Activated CD8-positive, alpha-beta memory T cell treated with anti-CD3 and anti-CD28 coated beads, Interleukin-2, amount 50 U/mL, for 24 hours (primary cell): ENCODE data around the gene TMEM213.

Experiments used
- DNase-seq: peaks from one replicate; pipeline ENCODE4 v3.0.0-alpha.2; 2020; ENCODE audit errors: extremely low read depth

TMEM213 gene

DNA sequence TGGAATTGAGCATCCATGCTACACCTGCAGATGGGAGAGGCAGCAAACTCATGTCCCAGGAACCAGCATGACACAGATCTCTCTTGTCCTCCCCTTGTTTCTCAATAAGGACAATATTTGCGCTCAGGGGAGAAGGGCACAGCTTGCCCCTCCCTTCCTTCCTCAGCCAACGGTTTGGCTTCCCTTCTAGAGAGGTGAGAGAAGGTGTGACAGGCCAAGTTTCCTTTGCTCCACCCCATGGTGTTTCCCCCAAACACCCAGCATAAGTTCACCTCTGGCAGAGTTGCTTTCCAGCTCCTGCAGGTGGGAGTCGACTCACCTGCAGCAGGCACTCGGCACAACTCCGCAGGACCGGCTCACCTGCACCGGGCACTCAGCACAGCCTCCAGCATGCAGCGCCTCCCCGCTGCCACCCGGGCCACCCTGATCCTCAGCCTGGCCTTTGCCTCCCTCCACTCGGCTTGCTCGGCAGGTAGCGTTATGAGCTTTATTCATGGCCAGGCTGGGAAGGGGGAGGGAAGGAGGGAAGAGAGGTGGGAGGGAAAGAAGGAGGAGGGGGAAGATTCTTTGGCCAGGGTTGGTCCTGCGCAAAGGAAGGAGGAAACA, at the start of gene TMEM213, which contains the start of gene ATP6V0A4:
Gene TMEM213, plus strand, starts transcription at position 280 of the 606 bp plus-strand sequence. Its CDS starts 111 bp downstream, at position 391.
Gene ATP6V0A4, minus strand, starts transcription at position 482 of the 606 bp plus-strand sequence. CDS start 26,949 bp downstream, outside the sequence.
- no peak for DNase-seq

DNA sequence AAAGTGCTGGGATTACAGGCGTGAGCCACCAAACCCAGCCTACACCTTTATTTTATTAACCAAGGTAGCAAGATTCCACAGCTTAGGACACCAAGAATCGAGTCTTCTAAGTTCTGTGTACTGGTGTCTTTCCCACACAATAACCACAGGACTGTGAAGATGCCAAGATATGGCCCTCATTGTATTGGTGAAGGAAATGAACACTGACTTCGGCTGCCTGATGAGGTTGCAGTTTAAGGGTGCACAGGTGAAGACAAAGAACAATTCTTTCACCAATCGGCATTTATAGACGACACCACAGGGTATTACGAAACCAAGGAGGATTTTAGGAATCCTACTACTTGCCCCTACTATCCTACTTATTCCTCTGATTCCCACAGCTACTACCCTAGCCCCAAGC, 49.1 kb upstream of the TMEM213 start:
- DNase-seq, result no peak

DNA sequence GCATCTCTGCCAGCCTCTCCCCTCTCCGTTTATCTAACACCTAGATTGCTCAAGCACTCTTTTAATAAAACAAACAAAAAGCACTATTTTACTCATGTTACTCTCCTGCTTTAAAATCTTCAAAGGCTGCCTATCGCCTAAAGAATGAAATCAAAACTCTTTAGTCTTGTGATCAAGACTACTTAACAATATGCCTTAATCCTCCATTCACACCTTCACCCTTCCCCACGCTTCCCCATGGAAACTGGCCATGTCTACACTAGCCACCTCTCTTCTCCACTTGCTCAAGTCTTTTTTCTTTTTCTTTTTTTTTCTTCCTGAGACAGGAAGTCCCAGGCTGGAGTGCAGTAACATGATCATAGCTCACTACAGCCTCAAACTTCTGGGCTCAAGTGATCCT, 47.8 kb upstream of the TMEM213 start:
- no peak for DNase-seq

GRCh38 chr7:138750473-138750872, 47.3 kb upstream of the TMEM213 start:
- DNase-seq, result no peak

GRCh38 chr7:138750901-138751464, 46.8 kb upstream of the TMEM213 start:
- DNase-seq, result no peak

DNA sequence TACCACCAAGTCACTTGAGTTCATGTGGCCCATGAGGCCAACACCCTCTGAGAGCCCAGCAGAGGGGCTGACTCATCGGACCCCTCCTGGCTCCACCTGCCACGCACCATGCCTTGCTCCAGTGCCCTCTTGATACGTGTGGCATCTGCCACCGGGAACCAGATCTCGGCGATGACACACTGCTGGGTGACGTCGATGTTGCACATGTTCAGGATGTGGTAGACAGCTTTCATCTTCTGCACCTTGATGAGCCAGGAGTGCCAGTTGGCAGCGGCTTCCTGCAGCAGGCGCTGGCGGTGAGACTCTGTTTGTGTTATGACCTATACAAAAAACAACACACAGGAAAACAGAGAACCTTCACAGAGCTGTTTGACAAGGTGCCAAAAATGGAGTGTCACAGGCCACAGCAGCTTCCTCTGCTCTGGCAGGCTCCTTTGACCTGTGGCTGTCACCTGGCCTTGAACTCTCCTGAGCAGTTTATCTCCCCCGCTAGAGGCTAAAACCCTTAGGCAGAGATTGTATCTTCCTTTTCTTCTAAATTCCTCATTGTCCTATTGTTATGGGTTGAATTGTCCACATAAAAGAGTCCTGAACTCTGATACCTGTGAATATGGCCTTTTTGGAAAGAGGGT, 45.2 kb upstream of the TMEM213 start:
- peak; percentile 72 for DNase-seq

- no peak for DNase-seq
Measured at GRCh38 chr7:138753150-138753518, 44.7 kb upstream of the TMEM213 start.

- DNase-seq, result no peak
Measured at GRCh38 chr7:138753610-138754009, 44.2 kb upstream of the TMEM213 start.

- no peak for DNase-seq
Measured at GRCh38 chr7:138755331-138755747, 42.5 kb upstream of the TMEM213 start.

DNA sequence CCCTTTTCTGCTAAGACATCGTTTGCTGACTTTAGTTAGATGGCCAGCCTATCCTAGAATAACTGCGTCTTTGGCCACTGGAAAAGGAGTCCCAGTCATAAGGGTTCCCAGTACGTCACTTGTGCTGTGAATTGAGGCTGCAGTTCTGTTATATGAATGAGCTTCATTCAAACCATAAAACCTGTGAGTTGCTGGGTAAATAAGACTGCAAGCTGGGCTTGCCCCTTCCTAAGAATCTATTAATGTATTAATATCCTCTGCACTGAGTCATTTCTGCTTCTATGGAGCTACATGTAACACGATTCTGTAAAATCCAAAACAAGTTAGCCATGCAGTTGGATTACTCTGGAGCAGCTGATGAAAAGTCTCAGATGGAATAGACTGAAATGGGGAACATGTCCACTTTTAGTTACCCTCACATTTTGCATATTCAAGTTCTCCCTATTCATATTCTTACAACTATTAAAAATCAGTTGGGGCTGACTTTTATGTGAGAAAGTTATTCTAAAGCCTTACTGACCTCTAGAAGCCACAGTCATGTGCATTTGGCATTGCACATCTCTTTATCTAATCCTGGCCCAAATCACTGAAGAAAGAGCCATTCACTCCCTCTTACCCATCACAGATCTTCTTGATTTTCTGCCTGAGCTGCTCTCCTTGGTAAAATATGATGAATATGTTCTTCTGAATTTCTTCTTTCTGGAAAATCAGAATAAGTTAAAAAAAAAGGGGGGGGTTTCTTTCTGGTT, 41.8 kb upstream of the TMEM213 start:
- DNase-seq, result no peak

DNA sequence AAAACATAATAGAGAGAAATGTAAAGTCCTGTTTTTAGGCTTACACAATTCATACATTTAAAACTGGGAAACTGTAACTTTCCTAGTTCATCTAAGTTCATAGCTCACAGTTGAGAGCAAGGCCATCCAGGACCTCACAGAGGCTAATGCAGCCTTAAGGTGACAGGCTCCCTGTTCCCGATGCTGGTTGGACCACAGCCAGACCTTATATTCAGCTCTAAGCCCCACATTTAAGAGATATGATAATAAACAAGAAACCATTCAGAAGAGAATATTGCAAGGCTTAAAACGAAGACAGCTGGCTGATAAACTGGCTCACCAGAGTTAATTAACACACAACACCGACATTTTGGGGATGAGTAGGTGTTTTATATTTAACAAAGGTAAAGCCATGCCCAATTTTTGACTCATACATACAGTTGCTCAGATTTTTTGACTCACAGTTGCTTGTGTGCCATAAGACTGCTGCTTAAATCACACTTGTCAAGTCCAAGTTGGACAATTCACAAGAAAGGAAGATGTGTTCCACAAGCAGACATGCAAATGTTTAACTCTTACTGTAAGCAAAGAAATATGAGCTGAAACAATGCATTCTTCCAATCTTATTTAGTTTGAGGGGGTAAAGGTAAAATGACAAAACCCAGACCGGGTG, 41.1 kb upstream of the TMEM213 start:
- no peak for DNase-seq

GRCh38 chr7:138768241-138768640, 29.6 kb upstream of the TMEM213 start:
- no peak for DNase-seq

GRCh38 chr7:138770904-138771303, 26.9 kb upstream of the TMEM213 start:
- DNase-seq, result no peak

DNA sequence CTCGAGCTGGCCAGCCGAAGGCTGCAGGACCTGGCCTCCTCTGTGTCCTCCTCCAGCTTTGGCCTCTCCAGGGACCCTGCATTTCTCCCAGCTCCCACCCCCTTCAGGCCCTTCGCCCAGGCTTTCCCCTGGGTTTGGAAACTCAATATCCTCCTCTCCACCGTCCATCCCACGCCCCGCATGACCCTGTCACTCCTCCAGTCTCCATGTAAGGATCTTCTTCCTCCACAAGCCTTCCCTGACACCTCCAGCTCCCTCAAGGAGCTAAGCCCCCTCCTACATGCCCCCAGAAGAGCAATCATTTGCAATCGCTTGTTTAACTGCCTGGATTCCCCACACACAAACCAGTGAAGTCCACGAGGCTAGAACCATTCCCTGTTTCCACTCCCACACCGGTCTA, 24.6 kb upstream of the TMEM213 start:
- no peak for DNase-seq

- DNase-seq, result no peak
Measured at GRCh38 chr7:138773817-138774216, 24.0 kb upstream of the TMEM213 start.

GRCh38 chr7:138776166-138776833, 21.5 kb upstream of the TMEM213 start:
- DNase-seq, result no peak

DNA sequence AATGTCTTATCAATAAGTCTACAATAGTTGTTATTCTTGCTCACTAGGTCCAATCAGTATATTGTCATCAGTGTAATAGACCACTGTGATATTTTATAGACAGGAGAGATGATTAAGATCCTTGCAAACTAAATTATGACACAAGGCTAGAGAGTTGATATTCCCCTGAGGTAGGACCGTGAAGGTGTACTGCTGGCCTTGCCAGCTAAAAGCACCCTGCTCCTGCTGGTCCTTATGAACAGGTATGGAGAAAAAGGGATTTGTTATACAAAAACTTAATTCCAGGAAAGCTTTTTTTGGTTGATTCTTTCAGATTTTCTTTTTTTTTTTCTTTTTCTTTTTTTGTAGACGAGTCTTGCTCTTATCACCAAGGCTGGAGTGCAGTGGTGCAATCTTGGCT, 16.8 kb upstream of the TMEM213 start:
- no peak for DNase-seq

GRCh38 chr7:138784692-138785091, 13.1 kb upstream of the TMEM213 start:
- DNase-seq, result no peak

DNA sequence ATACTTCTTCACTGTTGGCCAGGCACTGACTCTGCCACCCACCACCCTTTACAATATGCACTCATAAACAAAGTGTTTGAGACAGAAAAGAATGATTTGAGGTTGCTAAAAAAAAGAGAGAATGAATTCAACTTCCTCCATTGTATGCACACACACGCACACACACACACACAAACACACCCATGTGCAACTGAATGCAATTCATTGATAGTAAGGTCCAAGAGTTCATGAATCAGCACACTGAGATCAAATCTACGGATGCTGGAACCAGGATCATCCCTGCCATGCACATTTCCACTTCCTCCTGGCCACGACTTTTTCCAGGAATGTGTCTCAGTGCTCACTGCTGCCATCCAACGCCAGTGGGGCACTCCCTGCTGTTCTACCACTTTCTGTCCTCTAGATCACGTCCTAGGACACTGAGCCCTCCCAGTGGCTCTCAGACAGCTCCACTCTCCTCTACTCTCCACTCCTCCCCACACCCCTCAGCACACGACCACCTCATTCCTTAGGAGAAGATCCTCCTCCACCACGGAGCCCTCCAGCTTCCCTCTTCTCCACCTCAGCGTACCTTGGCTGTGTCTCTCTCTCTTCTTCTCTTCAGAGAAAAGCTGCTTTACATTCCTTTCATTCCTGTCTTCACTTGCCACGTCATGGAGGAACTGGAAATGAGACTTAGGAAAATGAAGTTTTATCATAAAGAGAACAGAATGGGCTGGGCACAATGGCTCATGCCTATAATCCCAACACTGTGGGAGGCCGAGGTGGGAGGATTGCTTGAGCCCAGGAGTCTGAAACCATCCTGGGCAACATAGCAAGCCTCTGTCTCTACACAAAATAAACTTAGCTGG, 12.0 kb upstream of the TMEM213 start:
- no peak for DNase-seq

GRCh38 chr7:138796038-138796615, 1.7 kb upstream of the TMEM213 start:
- DNase-seq, result no peak
